OCI-LY1 (cell line): ENCODE measurements around the gene ATP1A4.

Experiments used
- CTCF ChIP-seq: fragments of 200-600 bp; sonication (generic), shearing (Covaris generic); IDR thresholded peaks from 2 replicates; pipeline ENCODE4 v1.5.1; 2017; ENCODE audit warnings: mild to moderate bottlenecking, antibody characterized with exemption, low read length, moderate library complexity, mixed read lengths
- EZH2 ChIP-seq: fragments of 200-600 bp; sonication (generic), shearing (Covaris generic); IDR thresholded peaks from 2 replicates; pipeline ENCODE4 v1.8.0; 2017; ENCODE audit warnings: borderline replicate concordance, mixed run types, mild to moderate bottlenecking, antibody characterized with exemption, low read length, moderate library complexity, mixed read lengths

- TF ChIP-seq EZH2 (no peak), CTCF (no peak)
Observed at GRCh38 chr1:160166166-160166868, 14.9 kb downstream of the ATP1A4 start.
